Liver (tissue), 9 donors: Measurements from ENCODE around the gene KRT1. TPM values are rescaled to one million over a fixed set of nuclear protein-coding genes. Genes with fewer than 3 reads are reported as not detected.

Experiments used
- DNase-seq: peaks from one replicate; pipeline ENCODE4 v3.0.0-alpha.2; 2017; ENCODE audit warnings: low spot score
- H3K27ac ChIP-seq, 2 donors: one replicate each; pipeline ENCODE4 v1.7.0; 2013; ENCODE audit warnings: inconsistent platforms in 2 of 2, low read length in 2 of 2, control low read depth in 1 of 2, low read depth in 1 of 2, mild to moderate bottlenecking in 1 of 2
- H3K27me3 ChIP-seq, 4 donors: one replicate each; pipeline versions ENCODE4 v1.6.1 to v1.7.0; 2013; ENCODE audit warnings: low read length in 3 of 4, inconsistent platforms in 1 of 4, mild to moderate bottlenecking in 1 of 4, moderate library complexity in 1 of 4; ENCODE audit not compliant: control insufficient read depth in 4 of 4, insufficient read depth in 4 of 4
- H3K36me3 ChIP-seq, 4 donors: one replicate each; pipeline versions ENCODE4 v1.6.1 to v1.7.0; 2013; ENCODE audit warnings: low read length in 3 of 4, mild to moderate bottlenecking in 3 of 4, low read depth in 1 of 4, moderate library complexity in 1 of 4; ENCODE audit not compliant: control insufficient read depth in 4 of 4, insufficient read depth in 3 of 4
- H3K4me1 ChIP-seq, 4 donors: one replicate each; pipeline versions ENCODE4 v1.6.1 to v1.7.0; 2013; ENCODE audit warnings: low read length in 3 of 4, mild to moderate bottlenecking in 3 of 4, moderate library complexity in 1 of 4; ENCODE audit not compliant: control insufficient read depth in 4 of 4, insufficient read depth in 4 of 4
- H3K4me3 ChIP-seq, 3 donors: one replicate each; pipeline versions ENCODE4 v1.6.1 to v1.7.0; 2013; ENCODE audit warnings: low read length in 3 of 3, control low read depth in 1 of 3, low read depth in 1 of 3, mild to moderate bottlenecking in 1 of 3
- H3K9ac ChIP-seq, 2 donors: one replicate each; pipeline ENCODE4 v1.7.0; 2013; ENCODE audit warnings: low read length in 2 of 2, mild to moderate bottlenecking in 2 of 2, moderate library complexity in 2 of 2, control low read depth in 1 of 2, low read depth in 1 of 2
- H3K9me3 ChIP-seq, 4 donors: one replicate each; pipeline versions ENCODE4 v1.6.1 to v1.7.0; 2013; ENCODE audit warnings: low read length in 3 of 4; ENCODE audit not compliant: control insufficient read depth in 4 of 4
- EGR1 ChIP-seq, 2 donors: IDR thresholded peaks; 2 replicates each; pipeline ENCODE4 v1.6.1; 2016 to 2018; ENCODE audit warnings: antibody characterized with exemption in 2 of 2, low read depth in 2 of 2
- FOXA1 ChIP-seq: IDR thresholded peaks from 2 replicates; pipeline ENCODE4 v1.6.1; 2016; ENCODE audit warnings: antibody characterized with exemption
- GABPA ChIP-seq, 2 donors: IDR thresholded peaks in 1 of 2; conservative IDR thresholded peaks in 1 of 2; 2 replicates each; pipeline ENCODE4 v1.6.1; 2016; ENCODE audit warnings: antibody characterized with exemption in 2 of 2, mild to moderate bottlenecking in 1 of 2, moderate library complexity in 1 of 2
- HNF4A ChIP-seq, 2 donors: conservative IDR thresholded peaks; 2 replicates each; pipeline ENCODE4 v1.6.1; 2016; ENCODE audit warnings: antibody characterized with exemption in 2 of 2, mild to moderate bottlenecking in 2 of 2
- HNF4G ChIP-seq: IDR thresholded peaks from 2 replicates; pipeline ENCODE4 v1.6.1; 2016; ENCODE audit warnings: antibody characterized with exemption
- JUND ChIP-seq, 2 donors: IDR thresholded peaks; 2 replicates each; pipeline ENCODE4 v1.6.1; 2016; ENCODE audit warnings: antibody characterized with exemption in 2 of 2
- NR2F2 ChIP-seq: IDR thresholded peaks from 2 replicates; pipeline ENCODE4 v1.6.1; 2016; ENCODE audit warnings: antibody characterized with exemption
- RAD21 ChIP-seq, 2 donors: IDR thresholded peaks; 2 replicates each; pipeline ENCODE4 v1.6.1; 2016; ENCODE audit warnings: antibody characterized with exemption in 2 of 2, mild to moderate bottlenecking in 2 of 2
- TAF1 ChIP-seq: conservative IDR thresholded peaks from 2 replicates; pipeline ENCODE4 v1.6.1; 2016; ENCODE audit warnings: antibody characterized with exemption, mild to moderate bottlenecking
- YY1 ChIP-seq: IDR thresholded peaks from 2 replicates; pipeline ENCODE4 v1.6.1; 2016; ENCODE audit warnings: antibody characterized with exemption, mild to moderate bottlenecking
- WGBS: extraction: QIAGEN DNeasy Blood & Tissue Kit; methylation state at CpG from one replicate; pipeline ENCODE4 v1.1.7; 2013; 5-methylcytosine and 5-hydroxymethylcytosine counted together
- polyA plus RNA-seq, 2 donors: library from polyadenylated mRNA; stranded (reverse) in 1 of 2; unstranded in 1 of 2; fragments of 200-250 nt in 1 of 2; fragments of >200 nt in 1 of 2; fragmentation: Nextera tagmentation in 1 of 2; extraction: Ambion mirVana in 1 of 2; gene quantifications; one replicate each; pipeline versions ENCODE4 v1.2.1 to v1.2.3, GENCODE V29; 2013 to 2015
- total RNA-seq, 2 donors: library from RNA; depleted of rRNA; stranded (reverse); fragments of >200 nt; gene quantifications; one replicate each; pipeline ENCODE4 v1.2.3, GENCODE V29; 2014
- TF ChIP-seq, protein P1 (sequence below): IDR thresholded peaks from 2 replicates; pipeline ENCODE4 v1.6.1; 2016; ENCODE audit warnings: antibody characterized with exemption
- TF ChIP-seq, protein P2 (sequence below): IDR thresholded peaks from 2 replicates; pipeline ENCODE4 v1.6.1; 2016; ENCODE audit warnings: antibody characterized with exemption
- TF ChIP-seq, protein P3 (sequence below): IDR thresholded peaks from 2 replicates; pipeline ENCODE4 v1.6.1; 2016; ENCODE audit warnings: antibody characterized with exemption
- TF ChIP-seq, protein P4 (sequence below): fragments of 150-350 bp; IDR thresholded peaks from 2 replicates; pipeline ENCODE4 v1.5.1; 2017; ENCODE audit warnings: improper control_type of control experiment, low read depth, low read length; ENCODE audit not compliant: missing input control
- TF ChIP-seq, protein P5 (sequence below): IDR thresholded peaks from 2 replicates; pipeline ENCODE4 v1.6.1; 2016; ENCODE audit warnings: antibody characterized with exemption, mild to moderate bottlenecking
- donor health status: healthy.
- donor health status: healthy.
- donor health status: healthy.
- donor health status: healthy.
- donor health status: healthy.

Gene KRT1
- total and polyA plus RNA-seq, 4 donors: 0.14 to 2.7 TPM; not detected in 2

DNA sequence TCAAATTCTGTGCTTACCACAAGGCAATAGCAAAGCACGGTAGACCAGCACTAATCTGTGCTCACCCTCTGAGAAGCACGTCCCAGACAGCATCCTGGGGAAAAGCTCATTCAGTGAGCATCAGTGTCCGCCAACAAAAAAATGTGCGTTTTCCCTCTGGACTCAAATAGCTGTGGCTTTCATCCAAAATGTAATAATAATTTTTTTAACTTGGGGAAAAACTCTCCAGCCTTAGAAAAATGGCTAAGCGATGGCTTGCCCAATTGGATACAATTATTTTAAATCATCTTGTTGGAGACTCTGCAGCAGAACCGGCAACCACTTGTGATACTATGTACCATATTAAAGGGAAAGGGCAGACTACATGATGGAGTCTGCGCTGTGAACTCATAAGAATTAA is 24.3 kb upstream of the KRT1 start (continued):
- TF ChIP-seq, protein P1, sequence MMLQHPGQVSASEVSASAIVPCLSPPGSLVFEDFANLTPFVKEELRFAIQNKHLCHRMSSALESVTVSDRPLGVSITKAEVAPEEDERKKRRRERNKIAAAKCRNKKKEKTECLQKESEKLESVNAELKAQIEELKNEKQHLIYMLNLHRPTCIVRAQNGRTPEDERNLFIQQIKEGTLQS: no peak

DNA sequence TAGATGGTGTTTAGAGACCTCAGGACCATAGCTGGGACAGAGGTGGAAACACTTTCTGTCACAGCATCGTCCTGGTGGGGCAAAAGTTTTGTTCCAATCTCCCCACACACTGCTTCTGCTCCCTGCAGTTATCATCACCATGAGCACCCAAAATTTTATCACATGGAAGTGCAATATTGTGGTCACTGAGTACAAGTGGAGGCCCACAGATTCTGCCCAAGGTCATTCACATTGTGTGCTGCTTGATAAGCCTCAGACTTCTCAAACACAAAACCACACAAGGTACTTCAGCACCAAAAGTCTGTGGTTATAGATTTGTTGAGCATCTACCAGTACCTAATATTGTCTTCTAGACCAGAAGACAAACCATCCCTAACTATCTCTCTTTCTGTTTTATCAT is 23.7 kb upstream of the KRT1 start:
- Histone ChIP-seq H3K27me3 (peaks cover 0 to 7% (median 0%) of the 10 kb centered on the region in 4 donors), H3K9me3 (no peaks in the 10 kb centered on the region), H3K9ac (no peak overlapping the region), H3K4me3 (no peak overlapping the region), H3K36me3 (no peaks in the 10 kb centered on the region), H3K4me1 (no peaks in the 10 kb centered on the region), H3K27ac (no peak overlapping the region)
- DNase-seq: no peak
- TF ChIP-seq JUND (IDR thresholded peaks at IDR 0.05) (no peak), TAF1 (no peak), FOXA1 (no peak), YY1 (no peak), HNF4A (conservative IDR thresholded peaks at IDR 0.05) (no peak), RAD21 (IDR thresholded peaks at IDR 0.05) (no peak), HNF4G (no peak), EGR1 (IDR thresholded peaks at IDR 0.05; ENCODE audit: low read depth in 2 of 2) (no peak), NR2F2 (no peak), GABPA (IDR thresholded peaks at IDR 0.05 in 1 of 2, conservative IDR thresholded peaks at IDR 0.05 in 1 of 2) (no peak)
- TF ChIP-seq, protein P2, sequence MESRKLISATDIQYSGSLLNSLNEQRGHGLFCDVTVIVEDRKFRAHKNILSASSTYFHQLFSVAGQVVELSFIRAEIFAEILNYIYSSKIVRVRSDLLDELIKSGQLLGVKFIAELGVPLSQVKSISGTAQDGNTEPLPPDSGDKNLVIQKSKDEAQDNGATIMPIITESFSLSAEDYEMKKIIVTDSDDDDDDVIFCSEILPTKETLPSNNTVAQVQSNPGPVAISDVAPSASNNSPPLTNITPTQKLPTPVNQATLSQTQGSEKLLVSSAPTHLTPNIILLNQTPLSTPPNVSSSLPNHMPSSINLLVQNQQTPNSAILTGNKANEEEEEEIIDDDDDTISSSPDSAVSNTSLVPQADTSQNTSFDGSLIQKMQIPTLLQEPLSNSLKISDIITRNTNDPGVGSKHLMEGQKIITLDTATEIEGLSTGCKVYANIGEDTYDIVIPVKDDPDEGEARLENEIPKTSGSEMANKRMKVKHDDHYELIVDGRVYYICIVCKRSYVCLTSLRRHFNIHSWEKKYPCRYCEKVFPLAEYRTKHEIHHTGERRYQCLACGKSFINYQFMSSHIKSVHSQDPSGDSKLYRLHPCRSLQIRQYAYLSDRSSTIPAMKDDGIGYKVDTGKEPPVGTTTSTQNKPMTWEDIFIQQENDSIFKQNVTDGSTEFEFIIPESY: no peak
- TF ChIP-seq, protein P3, sequence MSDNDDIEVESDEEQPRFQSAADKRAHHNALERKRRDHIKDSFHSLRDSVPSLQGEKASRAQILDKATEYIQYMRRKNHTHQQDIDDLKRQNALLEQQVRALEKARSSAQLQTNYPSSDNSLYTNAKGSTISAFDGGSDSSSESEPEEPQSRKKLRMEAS: no peak
- TF ChIP-seq, protein P1: no peak
- TF ChIP-seq, protein P4, sequence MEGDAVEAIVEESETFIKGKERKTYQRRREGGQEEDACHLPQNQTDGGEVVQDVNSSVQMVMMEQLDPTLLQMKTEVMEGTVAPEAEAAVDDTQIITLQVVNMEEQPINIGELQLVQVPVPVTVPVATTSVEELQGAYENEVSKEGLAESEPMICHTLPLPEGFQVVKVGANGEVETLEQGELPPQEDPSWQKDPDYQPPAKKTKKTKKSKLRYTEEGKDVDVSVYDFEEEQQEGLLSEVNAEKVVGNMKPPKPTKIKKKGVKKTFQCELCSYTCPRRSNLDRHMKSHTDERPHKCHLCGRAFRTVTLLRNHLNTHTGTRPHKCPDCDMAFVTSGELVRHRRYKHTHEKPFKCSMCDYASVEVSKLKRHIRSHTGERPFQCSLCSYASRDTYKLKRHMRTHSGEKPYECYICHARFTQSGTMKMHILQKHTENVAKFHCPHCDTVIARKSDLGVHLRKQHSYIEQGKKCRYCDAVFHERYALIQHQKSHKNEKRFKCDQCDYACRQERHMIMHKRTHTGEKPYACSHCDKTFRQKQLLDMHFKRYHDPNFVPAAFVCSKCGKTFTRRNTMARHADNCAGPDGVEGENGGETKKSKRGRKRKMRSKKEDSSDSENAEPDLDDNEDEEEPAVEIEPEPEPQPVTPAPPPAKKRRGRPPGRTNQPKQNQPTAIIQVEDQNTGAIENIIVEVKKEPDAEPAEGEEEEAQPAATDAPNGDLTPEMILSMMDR: no peak
- TF ChIP-seq, protein P5, sequence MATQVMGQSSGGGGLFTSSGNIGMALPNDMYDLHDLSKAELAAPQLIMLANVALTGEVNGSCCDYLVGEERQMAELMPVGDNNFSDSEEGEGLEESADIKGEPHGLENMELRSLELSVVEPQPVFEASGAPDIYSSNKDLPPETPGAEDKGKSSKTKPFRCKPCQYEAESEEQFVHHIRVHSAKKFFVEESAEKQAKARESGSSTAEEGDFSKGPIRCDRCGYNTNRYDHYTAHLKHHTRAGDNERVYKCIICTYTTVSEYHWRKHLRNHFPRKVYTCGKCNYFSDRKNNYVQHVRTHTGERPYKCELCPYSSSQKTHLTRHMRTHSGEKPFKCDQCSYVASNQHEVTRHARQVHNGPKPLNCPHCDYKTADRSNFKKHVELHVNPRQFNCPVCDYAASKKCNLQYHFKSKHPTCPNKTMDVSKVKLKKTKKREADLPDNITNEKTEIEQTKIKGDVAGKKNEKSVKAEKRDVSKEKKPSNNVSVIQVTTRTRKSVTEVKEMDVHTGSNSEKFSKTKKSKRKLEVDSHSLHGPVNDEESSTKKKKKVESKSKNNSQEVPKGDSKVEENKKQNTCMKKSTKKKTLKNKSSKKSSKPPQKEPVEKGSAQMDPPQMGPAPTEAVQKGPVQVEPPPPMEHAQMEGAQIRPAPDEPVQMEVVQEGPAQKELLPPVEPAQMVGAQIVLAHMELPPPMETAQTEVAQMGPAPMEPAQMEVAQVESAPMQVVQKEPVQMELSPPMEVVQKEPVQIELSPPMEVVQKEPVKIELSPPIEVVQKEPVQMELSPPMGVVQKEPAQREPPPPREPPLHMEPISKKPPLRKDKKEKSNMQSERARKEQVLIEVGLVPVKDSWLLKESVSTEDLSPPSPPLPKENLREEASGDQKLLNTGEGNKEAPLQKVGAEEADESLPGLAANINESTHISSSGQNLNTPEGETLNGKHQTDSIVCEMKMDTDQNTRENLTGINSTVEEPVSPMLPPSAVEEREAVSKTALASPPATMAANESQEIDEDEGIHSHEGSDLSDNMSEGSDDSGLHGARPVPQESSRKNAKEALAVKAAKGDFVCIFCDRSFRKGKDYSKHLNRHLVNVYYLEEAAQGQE: no peak
- WGBS: 45% methylated on average over 1 of the region's 1 CpG
